NCI-H460 (cell line): ENCODE results near the gene AMIGO2. TPM values are rescaled to one million over a fixed set of nuclear protein-coding genes. Genes with fewer than 3 reads are reported as not detected.
A peak's percentile ranks its signal among the peaks of the same experiment; 100 is the strongest.

Experiments
- DNase-seq: peaks from one replicate; pipeline ENCODE4 v3.0.0-alpha.2; 2016; ENCODE audit warnings: low read depth; ENCODE audit errors: extremely low read depth
- total RNA-seq: library from RNA; depleted of rRNA; stranded (reverse); fragments of >200 nt; shearing (Covaris generic); gene quantifications from 2 replicates; pipeline ENCODE4 v1.2.3, GENCODE V29; 2014

AMIGO2 gene
- total RNA-seq, 1 experiment from 2014 or later: 17.4 TPM

GRCh38 chr12:47098099-47098498 lies 18.3 kb upstream of the AMIGO2 start:
- no peak for DNase-seq

- no peak for DNase-seq
These were observed 17.6 kb upstream of the AMIGO2 start for GRCh38 chr12:47097276-47097896.

GRCh38 chr12:47095446-47096236 lies 15.9 kb upstream of the AMIGO2 start:
- DNase-seq: no peak

- no peak for DNase-seq
These were observed 15.0 kb upstream of the AMIGO2 start for GRCh38 chr12:47094804-47095203.

- DNase-seq: no peak
These were observed 11.2 kb upstream of the AMIGO2 start for GRCh38 chr12:47091009-47091408.

GRCh38 chr12:47088021-47088944 lies 8.5 kb upstream of the AMIGO2 start:
- no peak for DNase-seq

- no peak for DNase-seq
These were observed 7.4 kb upstream of the AMIGO2 start for GRCh38 chr12:47087088-47087688.

- peak; percentile 36 for DNase-seq
These were observed 6.1 kb upstream of the AMIGO2 start for GRCh38 chr12:47085815-47086252.

GRCh38 chr12:47084172-47084571 lies 4.4 kb upstream of the AMIGO2 start:
- DNase-seq: no peak

- DNase-seq: peak; percentile 90
These were observed 3.2 kb upstream of the AMIGO2 start for GRCh38 chr12:47082796-47083621.

GRCh38 chr12:47082283-47082682 lies 2.5 kb upstream of the AMIGO2 start:
- DNase-seq: no peak

GRCh38 chr12:47080725-47081502 lies 1.2 kb upstream of the AMIGO2 start:
- peak; percentile 65 for DNase-seq

GRCh38 chr12:47079981-47080724 lies 394 bp upstream of the AMIGO2 start:
- peak; percentile 52 for DNase-seq

- no peak for DNase-seq
These were observed 859 bp downstream of the AMIGO2 start for GRCh38 chr12:47078733-47079467.

- no peak for DNase-seq
These were observed 1.7 kb downstream of the AMIGO2 start for GRCh38 chr12:47078086-47078395.

- DNase-seq: no peak
These were observed 2.3 kb downstream of the AMIGO2 start for GRCh38 chr12:47077206-47078085.
